ENCODE measurements around the gene FABP1. TPM values are rescaled to one million over a fixed set of nuclear protein-coding genes. Genes with fewer than 3 reads are reported as not detected.

The FABP1 gene
- total RNA-seq, 2 donors from 2014 or later: not detected

DNA sequence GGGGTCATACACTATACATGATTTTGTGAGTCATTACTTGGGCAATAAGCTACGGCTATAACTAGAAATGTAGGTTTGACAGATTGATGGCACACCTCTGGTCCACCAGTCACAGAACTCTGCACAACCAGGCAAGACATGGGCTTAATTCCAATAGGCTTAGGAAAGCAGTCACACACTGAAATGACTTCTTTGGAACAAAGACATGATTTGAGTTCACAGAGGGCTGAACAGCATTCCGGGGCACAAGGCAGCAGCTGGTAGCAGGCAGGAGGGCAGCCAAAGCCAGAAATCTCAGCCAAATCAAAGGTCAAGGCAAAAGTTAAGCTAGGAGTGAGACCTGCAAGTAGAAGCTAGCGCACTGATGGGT lies 27.4 kb downstream of the FABP1 start:
- Histone ChIP-seq H3K36me3 (no peaks in the 10 kb centered on the region), H3K27me3 (replicated peaks; ENCODE audit: insufficient read depth) (no peaks in the 10 kb centered on the region), H3K27ac (no peak overlapping the region), H3K9me3 (no peaks in the 10 kb centered on the region), H3K4me1 (ENCODE audit: control insufficient read depth in 1 of 2, low read depth in 2 of 2) (no peaks in the 10 kb centered on the region), H3K4me3 (no peak overlapping the region)
- TF ChIP-seq, protein P1, sequence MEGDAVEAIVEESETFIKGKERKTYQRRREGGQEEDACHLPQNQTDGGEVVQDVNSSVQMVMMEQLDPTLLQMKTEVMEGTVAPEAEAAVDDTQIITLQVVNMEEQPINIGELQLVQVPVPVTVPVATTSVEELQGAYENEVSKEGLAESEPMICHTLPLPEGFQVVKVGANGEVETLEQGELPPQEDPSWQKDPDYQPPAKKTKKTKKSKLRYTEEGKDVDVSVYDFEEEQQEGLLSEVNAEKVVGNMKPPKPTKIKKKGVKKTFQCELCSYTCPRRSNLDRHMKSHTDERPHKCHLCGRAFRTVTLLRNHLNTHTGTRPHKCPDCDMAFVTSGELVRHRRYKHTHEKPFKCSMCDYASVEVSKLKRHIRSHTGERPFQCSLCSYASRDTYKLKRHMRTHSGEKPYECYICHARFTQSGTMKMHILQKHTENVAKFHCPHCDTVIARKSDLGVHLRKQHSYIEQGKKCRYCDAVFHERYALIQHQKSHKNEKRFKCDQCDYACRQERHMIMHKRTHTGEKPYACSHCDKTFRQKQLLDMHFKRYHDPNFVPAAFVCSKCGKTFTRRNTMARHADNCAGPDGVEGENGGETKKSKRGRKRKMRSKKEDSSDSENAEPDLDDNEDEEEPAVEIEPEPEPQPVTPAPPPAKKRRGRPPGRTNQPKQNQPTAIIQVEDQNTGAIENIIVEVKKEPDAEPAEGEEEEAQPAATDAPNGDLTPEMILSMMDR (IDR thresholded peaks at IDR 0.05): no peak
- DNase-seq (ENCODE audit: low spot score): no peak
- no peak for ATAC-seq (ENCODE audit: insufficient number of reproducible peaks, low FRiP score, low read depth)

DNA sequence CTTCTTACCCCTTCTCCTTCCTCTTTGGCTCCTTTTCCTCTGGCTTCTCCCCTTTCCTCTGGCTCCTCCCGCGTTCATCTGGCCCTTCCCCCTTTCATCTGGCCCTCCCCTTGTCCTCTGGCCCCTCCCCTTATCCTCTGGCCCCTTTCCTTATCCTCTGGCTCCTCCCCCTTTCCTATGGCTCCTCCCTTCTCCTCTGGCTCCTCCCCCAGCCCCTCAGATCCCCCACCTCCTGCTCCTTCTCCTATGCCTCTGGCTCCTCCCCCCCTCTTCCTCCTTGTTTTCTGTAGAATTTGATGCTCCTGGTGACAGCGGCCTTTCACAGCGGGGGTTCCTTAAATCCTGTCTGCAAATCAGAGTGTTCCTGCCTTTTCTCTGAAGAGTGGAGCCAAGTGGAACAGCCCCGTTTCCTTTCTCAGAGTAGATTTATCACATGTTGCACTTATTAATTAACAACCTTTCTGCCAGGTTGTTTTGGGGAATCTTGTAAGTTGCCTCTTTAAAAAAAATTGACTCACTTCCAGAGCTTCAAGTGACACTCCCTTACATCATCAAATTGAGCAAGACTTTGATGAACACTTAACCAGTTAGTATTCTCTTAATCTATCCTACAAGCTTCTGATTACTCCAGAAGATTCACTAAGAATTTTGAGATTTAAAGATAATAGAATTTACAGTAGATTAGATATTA lies 27.9 kb downstream of the FABP1 start:
- Histone ChIP-seq H3K4me1 (ENCODE audit: control insufficient read depth in 1 of 2, low read depth in 2 of 2) (no peaks in the 10 kb centered on the region), H3K27ac (no peak overlapping the region), H3K9me3 (no peaks in the 10 kb centered on the region), H3K27me3 (replicated peaks; ENCODE audit: insufficient read depth) (no peaks in the 10 kb centered on the region), H3K36me3 (no peaks in the 10 kb centered on the region), H3K4me3 (no peak overlapping the region)
- TF ChIP-seq, protein P1 (IDR thresholded peaks at IDR 0.05): no peak
- DNase-seq (ENCODE audit: low spot score) (no peak), ATAC-seq (ENCODE audit: insufficient number of reproducible peaks, low FRiP score, low read depth) (no peak)

DNA sequence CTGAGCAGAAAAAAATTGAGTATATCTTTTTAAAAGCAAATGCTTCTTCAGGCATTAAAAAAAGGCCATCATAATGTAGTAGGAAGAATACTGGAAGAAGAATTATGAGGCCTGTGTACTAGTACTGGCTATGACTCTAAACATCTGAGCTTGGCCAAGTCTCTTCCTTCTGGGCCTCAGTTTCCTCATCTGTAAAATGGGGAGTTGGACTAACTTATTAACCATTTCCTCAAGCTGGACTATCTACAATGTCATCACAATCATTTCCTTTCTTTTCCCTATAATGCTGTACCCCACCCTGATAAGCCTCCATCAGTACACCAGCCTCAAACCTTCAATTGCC lies 29.3 kb downstream of the FABP1 start:
- TF ChIP-seq, protein P1 (IDR thresholded peaks at IDR 0.05): no peak
- no peak overlapping the region for H3K27ac ChIP-seq
- no peaks in the 10 kb centered on the region for H3K4me1 ChIP-seq (ENCODE audit: control insufficient read depth in 1 of 2, low read depth in 2 of 2)
- H3K9me3 ChIP-seq: no peaks in the 10 kb centered on the region
- DNase-seq (ENCODE audit: low spot score) (no peak), ATAC-seq (ENCODE audit: insufficient number of reproducible peaks, low FRiP score, low read depth) (no peak)
- H3K4me3 ChIP-seq: no peak overlapping the region
- H3K36me3 ChIP-seq: no peaks in the 10 kb centered on the region
- H3K27me3 ChIP-seq (replicated peaks; ENCODE audit: insufficient read depth): no peaks in the 10 kb centered on the region

DNA sequence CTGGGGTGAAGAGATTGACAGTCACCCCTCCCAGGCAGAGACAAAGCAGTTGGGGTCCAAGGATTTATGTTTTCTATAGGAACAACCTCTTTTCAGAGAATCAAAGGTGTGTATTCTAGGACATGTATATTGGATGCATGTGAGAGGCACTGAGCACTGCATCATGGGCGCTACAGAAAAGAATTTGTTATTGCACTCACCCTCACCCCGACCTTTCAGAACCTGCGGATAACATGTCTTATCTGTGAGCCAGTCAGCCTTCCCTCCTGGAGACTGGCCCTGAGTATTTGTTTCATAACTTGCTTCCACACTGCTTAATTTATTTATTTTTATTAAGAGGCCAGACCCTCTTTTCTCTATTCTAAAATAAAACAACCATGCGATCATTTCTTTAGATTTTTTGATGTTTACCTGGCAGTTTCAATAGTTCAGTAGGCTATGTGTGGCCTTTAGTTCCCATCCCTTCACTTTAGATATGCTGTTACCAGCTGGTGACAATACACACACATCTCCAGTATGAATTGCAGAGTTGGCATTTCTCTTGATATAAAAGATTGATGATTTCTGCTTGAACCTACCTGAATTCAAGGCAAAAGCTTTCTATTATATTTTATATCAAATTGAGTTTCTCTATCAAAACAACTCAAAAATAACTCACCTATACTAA lies 29.8 kb downstream of the FABP1 start:
- DNase-seq (ENCODE audit: low spot score) (no peak), ATAC-seq (ENCODE audit: insufficient number of reproducible peaks, low FRiP score, low read depth) (no peak)
- Histone ChIP-seq H3K27ac (no peak overlapping the region), H3K36me3 (no peaks in the 10 kb centered on the region), H3K4me3 (no peak overlapping the region), H3K4me1 (ENCODE audit: control insufficient read depth in 1 of 2, low read depth in 2 of 2) (no peaks in the 10 kb centered on the region), H3K27me3 (replicated peaks; ENCODE audit: insufficient read depth) (no peaks in the 10 kb centered on the region), H3K9me3 (no peaks in the 10 kb centered on the region)
- TF ChIP-seq, protein P1 (IDR thresholded peaks at IDR 0.05): no peak

DNA sequence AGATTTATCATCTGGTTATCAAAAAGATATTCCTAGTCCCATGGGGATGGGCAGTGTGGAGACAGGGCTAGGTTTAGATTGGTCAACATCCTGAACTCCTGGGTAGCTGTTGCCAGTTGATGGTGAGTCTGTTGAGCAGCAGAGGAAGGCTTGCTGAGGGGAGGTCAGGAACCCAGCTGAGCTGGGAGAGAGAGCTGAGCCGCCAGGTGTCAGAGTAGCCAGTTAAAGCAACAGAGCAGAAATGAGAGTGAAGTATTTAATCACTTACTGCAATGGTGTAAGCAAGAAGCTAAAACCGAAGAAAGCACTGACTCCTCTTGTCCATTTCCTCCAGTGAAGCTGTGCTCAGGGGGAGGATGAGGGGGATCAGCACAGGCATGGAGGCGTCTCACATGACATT lies 30.7 kb downstream of the FABP1 start:
- no peaks in the 10 kb centered on the region for H3K36me3 ChIP-seq
- H3K9me3 ChIP-seq: no peaks in the 10 kb centered on the region
- no peak overlapping the region for H3K4me3 ChIP-seq
- DNase-seq (ENCODE audit: low spot score): no peak
- H3K4me1 ChIP-seq (ENCODE audit: control insufficient read depth in 1 of 2, low read depth in 2 of 2): no peaks in the 10 kb centered on the region
- no peaks in the 10 kb centered on the region for H3K27me3 ChIP-seq (replicated peaks; ENCODE audit: insufficient read depth)
- TF ChIP-seq, protein P1 (IDR thresholded peaks at IDR 0.05): no peak
- ATAC-seq (ENCODE audit: insufficient number of reproducible peaks, low FRiP score, low read depth): no peak
- no peak overlapping the region for H3K27ac ChIP-seq

Data from thoracic aorta (tissue), 2 donors.